PC-9 (cell line): ENCODE data around the gene UGT3A1. TPM values are rescaled to one million over a fixed set of nuclear protein-coding genes. Genes with fewer than 3 reads are reported as not detected.
"Not testable (repeated sequence)": the region's sequence is repeated elsewhere in the genome, so short reads cannot be mapped to it uniquely, and the experiment has no call there.

Experiments
- Bru-seq: library from RNA; stranded (reverse); fragments of 400-500 nt; gene quantifications from one replicate; lab custom pipeline; 2021; lab: Mats Ljungman, UMichigan
- BruChase-seq, 2 experiments: library from RNA; stranded (reverse); fragments of 400-500 nt; gene quantifications; one replicate each; lab custom pipeline; 2021; lab: Mats Ljungman, UMichigan
- BruUV-seq: library from RNA; stranded (reverse); fragments of 400-500 nt; replicated peaks from 2 replicates; lab custom pipeline; 2021; lab: Mats Ljungman, UMichigan
- CTCF ChIA-PET: fragments of 300-600 bp; sonication (Branson Sonifier 250); formaldehyde crosslinking; loops from one replicate; lab custom pipeline; 2022; ENCODE audit warnings: antibody characterized with exemption; lab: Charles Lee
- POLR2A ChIA-PET: fragments of 300-600 bp; sonication (Branson Sonifier 250); formaldehyde crosslinking; loops from one replicate; lab custom pipeline; 2022; ENCODE audit warnings: antibody characterized with exemption; ENCODE audit not compliant: unreplicated experiment; lab: Charles Lee
- DNase-seq, 2 experiments: peaks; one replicate each; pipeline versions ENCODE4 v3.0.0 to v3.0.0-alpha.2; 2015 to 2022; ENCODE audit warnings: mixed read lengths in 1 of 2
- H2AFZ ChIP-seq: fragments of 200-600 bp; sonication (generic); 2 replicates; pipeline ENCODE4 v1.8.1; 2017; ENCODE audit warnings: antibody characterized with exemption
- H3F3A ChIP-seq: fragments of 200-600 bp; sonication (generic); 2 replicates; pipeline ENCODE4 v1.8.1; 2017; ENCODE audit warnings: antibody characterized with exemption, mild to moderate bottlenecking, low read depth; ENCODE audit not compliant: insufficient read depth
- H3K27ac ChIP-seq: fragments of 200-600 bp; sonication (generic); 2 replicates; pipeline ENCODE4 v1.6.1; 2016; ENCODE audit warnings: mixed run types
- H3K27me3 ChIP-seq: fragments of 200-600 bp; sonication (generic); 2 replicates; pipeline ENCODE4 v1.6.1; 2016; ENCODE audit warnings: low read depth, mixed run types; ENCODE audit not compliant: insufficient read depth
- H3K36me3 ChIP-seq: fragments of 200-600 bp; sonication (generic); 2 replicates; pipeline ENCODE4 v1.6.1; 2016; ENCODE audit warnings: low read depth, mixed run types
- H3K4me1 ChIP-seq: fragments of 200-600 bp; sonication (generic); replicated peaks from 2 replicates; pipeline ENCODE4 v1.6.1; 2016; ENCODE audit warnings: mixed run types; ENCODE audit not compliant: insufficient read depth
- H3K4me2 ChIP-seq: fragments of 200-600 bp; sonication (generic); 2 replicates; pipeline ENCODE4 v1.6.1; 2017; ENCODE audit warnings: mixed run types
- H3K4me3 ChIP-seq: fragments of 200-600 bp; sonication (generic); 2 replicates; pipeline ENCODE4 v1.6.1; 2016; ENCODE audit warnings: mixed run types
- H3K79me2 ChIP-seq: fragments of 200-600 bp; sonication (generic); 2 replicates; pipeline ENCODE4 v1.6.1; 2017; ENCODE audit warnings: low read depth, mixed run types
- H3K9me2 ChIP-seq: fragments of 200-600 bp; sonication (generic); 2 replicates; pipeline ENCODE4 v1.8.1; 2017; ENCODE audit warnings: mild to moderate bottlenecking; ENCODE audit not compliant: insufficient read depth
- H3K9me3 ChIP-seq: fragments of 200-600 bp; sonication (generic); 2 replicates; pipeline ENCODE4 v1.8.1; 2016; ENCODE audit warnings: low read depth; ENCODE audit not compliant: insufficient read depth
- H4K20me1 ChIP-seq: fragments of 200-600 bp; sonication (generic); 2 replicates; pipeline ENCODE4 v1.8.1; 2017; ENCODE audit not compliant: insufficient read depth
- EZH2 ChIP-seq: fragments of 200-600 bp; sonication (generic); IDR thresholded peaks from 2 replicates; pipeline ENCODE4 v1.8.0; 2017; ENCODE audit warnings: antibody characterized with exemption, low read depth
- intact Hi-C: fragments of 100-400 bp; cut with micrococcal nuclease; formaldehyde crosslinking; loops from one replicate; pipeline ENCODE4 v1.10.0; 2022; ENCODE audit not compliant: unreplicated experiment
- long read RNA-seq: library from polyadenylated mRNA; stranded (forward); transcript quantifications from one replicate; pipeline ENCODE4 v2.0.0, GENCODE V29; 2022
- total RNA-seq: library from RNA; stranded (reverse); gene quantifications from 2 replicates; pipeline ENCODE4 v1.2.3, GENCODE V29; 2021
- TF ChIP-seq, protein P1 (sequence below): fragments of 200-600 bp; sonication (generic); conservative IDR thresholded peaks from 2 replicates; pipeline ENCODE4 v1.6.1; 2017; ENCODE audit warnings: mixed run types, antibody characterized with exemption, mild to moderate bottlenecking, moderate library complexity

UGT3A1 gene, protein sequence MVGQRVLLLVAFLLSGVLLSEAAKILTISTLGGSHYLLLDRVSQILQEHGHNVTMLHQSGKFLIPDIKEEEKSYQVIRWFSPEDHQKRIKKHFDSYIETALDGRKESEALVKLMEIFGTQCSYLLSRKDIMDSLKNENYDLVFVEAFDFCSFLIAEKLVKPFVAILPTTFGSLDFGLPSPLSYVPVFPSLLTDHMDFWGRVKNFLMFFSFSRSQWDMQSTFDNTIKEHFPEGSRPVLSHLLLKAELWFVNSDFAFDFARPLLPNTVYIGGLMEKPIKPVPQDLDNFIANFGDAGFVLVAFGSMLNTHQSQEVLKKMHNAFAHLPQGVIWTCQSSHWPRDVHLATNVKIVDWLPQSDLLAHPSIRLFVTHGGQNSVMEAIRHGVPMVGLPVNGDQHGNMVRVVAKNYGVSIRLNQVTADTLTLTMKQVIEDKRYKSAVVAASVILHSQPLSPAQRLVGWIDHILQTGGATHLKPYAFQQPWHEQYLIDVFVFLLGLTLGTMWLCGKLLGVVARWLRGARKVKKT
- total RNA-seq (not detected in 2 replicates), Bru-seq, nascent RNA (not detected), BruChase-seq, experiment 1, labeled RNA remaining after a 2-hour chase (not detected), BruChase-seq, experiment 2, labeled RNA remaining after a 6-hour chase (not detected)
- long read RNA-seq = 0 reads

GRCh38 chr5:35990941-35991611 is at the start of gene UGT3A1:
Gene UGT3A1, minus strand, starts transcription at chr5:35991390. Its CDS starts 150 bp downstream, at chr5:35991240.
- no peak within 1 kb of the TSS for H3K4me3 ChIP-seq
- H3K4me2 ChIP-seq = peak within 1 kb of the TSS; percentile 36
- CTCF ChIA-PET = no interaction called here
- DNase-seq = no peak
- no peaks in the 10 kb centered on the region for H3F3A ChIP-seq
- no peaks in the 10 kb centered on the region for H3K36me3 ChIP-seq
- no peaks in the 10 kb centered on the region for H3K9me2 ChIP-seq
- BruUV-seq = no TSS peak
- H3K79me2 ChIP-seq = no peaks in the 10 kb centered on the region
- TF ChIP-seq, protein P1, sequence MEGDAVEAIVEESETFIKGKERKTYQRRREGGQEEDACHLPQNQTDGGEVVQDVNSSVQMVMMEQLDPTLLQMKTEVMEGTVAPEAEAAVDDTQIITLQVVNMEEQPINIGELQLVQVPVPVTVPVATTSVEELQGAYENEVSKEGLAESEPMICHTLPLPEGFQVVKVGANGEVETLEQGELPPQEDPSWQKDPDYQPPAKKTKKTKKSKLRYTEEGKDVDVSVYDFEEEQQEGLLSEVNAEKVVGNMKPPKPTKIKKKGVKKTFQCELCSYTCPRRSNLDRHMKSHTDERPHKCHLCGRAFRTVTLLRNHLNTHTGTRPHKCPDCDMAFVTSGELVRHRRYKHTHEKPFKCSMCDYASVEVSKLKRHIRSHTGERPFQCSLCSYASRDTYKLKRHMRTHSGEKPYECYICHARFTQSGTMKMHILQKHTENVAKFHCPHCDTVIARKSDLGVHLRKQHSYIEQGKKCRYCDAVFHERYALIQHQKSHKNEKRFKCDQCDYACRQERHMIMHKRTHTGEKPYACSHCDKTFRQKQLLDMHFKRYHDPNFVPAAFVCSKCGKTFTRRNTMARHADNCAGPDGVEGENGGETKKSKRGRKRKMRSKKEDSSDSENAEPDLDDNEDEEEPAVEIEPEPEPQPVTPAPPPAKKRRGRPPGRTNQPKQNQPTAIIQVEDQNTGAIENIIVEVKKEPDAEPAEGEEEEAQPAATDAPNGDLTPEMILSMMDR = no peak
- no peak for TF ChIP-seq EZH2
- H3K27ac ChIP-seq = no peak within 1 kb of the TSS
- no peaks in the 10 kb centered on the region for H3K9me3 ChIP-seq
- POLR2A ChIA-PET = interaction anchor here (0.7 kb wide), 1 partner anchor 1387 kb away, joined by 3 read pairs; no protein-coding TSS in a partner anchor
- intact Hi-C loops = no loop called here
- H3K27me3 ChIP-seq = peaks cover 75% of the 10 kb centered on the region
- no peaks in the 10 kb centered on the region for H3K4me1 ChIP-seq
- H4K20me1 ChIP-seq = no peaks in the 10 kb centered on the region
- 0 out of 2 replicates have a peak within 1 kb of the TSS, but pooled peaks have one; percentile 45 for H2AFZ ChIP-seq

DNA sequence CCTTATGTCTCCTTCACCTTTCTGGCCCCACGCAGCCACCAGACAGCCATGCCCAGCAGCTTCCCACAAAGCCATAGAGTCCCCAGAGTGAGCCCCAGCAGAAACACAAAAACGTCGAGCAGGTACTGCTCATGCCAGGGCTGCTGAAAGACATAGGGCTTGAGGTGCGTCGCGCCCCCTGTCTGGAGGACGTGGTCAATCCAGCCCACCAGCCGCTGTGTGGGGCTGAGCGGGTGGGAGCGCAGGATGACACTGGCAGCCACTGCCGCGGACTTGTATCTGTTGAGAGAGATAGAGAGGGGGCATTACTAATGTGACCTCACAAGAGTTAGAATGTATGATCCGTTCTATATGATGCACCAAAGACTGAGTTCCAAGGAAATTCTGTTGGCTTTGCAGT is 44.5 kb upstream of the UGT3A1 start:
- no peaks in the 10 kb centered on the region; the same call in 1 of the 2 replicates for H3K9me2 ChIP-seq
- H3K36me3 ChIP-seq = no peaks in the 10 kb centered on the region
- H3K9me3 ChIP-seq = no peaks in the 10 kb centered on the region
- no peak overlapping the region for H2AFZ ChIP-seq
- intact Hi-C loops = no loop called here
- POLR2A ChIA-PET = no interaction called here
- no peak overlapping the region for H3K4me3 ChIP-seq
- H3K4me1 ChIP-seq = no peaks in the 10 kb centered on the region
- TF ChIP-seq EZH2 = no peak
- TF ChIP-seq, protein P1 = no peak
- BruUV-seq = no TSS peak
- H3F3A ChIP-seq = no peaks in the 10 kb centered on the region
- CTCF ChIA-PET = no interaction called here
- H3K27ac ChIP-seq = no peak overlapping the region
- no peaks in the 10 kb centered on the region for H4K20me1 ChIP-seq
- no peak overlapping the region for H3K4me2 ChIP-seq
- no peak for DNase-seq
- H3K79me2 ChIP-seq = no peaks in the 10 kb centered on the region
- H3K27me3 ChIP-seq = peaks cover 32% of the 10 kb centered on the region

DNA sequence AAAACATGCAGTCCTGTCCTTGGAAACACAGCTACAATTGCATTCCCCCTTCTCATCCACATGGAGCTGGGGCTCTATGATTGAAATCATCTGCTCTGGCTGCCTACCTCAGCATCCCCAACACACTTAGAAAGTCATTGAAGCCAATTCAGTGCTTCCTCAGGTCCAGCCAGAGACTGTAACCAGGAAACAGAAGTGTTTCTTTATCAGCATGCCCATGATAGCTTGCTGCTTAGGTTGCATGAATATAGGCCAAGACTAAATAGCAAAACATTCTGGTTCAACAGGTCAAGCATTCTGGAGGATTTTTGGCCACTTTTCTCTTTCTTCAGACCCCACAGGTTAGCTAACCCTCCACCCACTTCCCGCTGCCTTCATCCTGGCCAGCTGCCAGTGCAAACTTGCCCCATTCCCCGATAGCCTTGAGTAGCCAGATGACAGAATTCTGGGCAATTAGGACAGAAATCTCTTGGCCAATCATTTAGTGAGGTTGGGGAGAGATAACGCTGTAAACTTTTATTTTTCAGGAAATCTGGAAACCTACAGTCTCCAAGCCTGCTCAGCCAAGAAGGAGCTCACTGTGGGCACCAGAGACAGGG is 43.4 kb upstream of the UGT3A1 start:
- CTCF ChIA-PET, intact Hi-C loops, BruUV-seq: not testable (repeated sequence)

More for the DNA sequence above, 43.4 kb upstream of the UGT3A1 start:
- H3K9me3 ChIP-seq, POLR2A ChIA-PET, DNase-seq, H3K27ac ChIP-seq, H3K4me2 ChIP-seq, H3K4me1 ChIP-seq, H3K79me2 ChIP-seq, H3K4me3 ChIP-seq, H3K9me2 ChIP-seq, H3K36me3 ChIP-seq, H2AFZ ChIP-seq, H4K20me1 ChIP-seq, H3F3A ChIP-seq: not testable (repeated sequence)
- H3K27me3 ChIP-seq = peaks cover 39% of the 10 kb centered on the region
